ENCODE results near the gene SLC22A5.
"Not testable (repeated sequence)": the region's sequence is repeated elsewhere in the genome, so short reads cannot be mapped to it uniquely, and the experiment has no call there.

The SLC22A5 gene

DNA sequence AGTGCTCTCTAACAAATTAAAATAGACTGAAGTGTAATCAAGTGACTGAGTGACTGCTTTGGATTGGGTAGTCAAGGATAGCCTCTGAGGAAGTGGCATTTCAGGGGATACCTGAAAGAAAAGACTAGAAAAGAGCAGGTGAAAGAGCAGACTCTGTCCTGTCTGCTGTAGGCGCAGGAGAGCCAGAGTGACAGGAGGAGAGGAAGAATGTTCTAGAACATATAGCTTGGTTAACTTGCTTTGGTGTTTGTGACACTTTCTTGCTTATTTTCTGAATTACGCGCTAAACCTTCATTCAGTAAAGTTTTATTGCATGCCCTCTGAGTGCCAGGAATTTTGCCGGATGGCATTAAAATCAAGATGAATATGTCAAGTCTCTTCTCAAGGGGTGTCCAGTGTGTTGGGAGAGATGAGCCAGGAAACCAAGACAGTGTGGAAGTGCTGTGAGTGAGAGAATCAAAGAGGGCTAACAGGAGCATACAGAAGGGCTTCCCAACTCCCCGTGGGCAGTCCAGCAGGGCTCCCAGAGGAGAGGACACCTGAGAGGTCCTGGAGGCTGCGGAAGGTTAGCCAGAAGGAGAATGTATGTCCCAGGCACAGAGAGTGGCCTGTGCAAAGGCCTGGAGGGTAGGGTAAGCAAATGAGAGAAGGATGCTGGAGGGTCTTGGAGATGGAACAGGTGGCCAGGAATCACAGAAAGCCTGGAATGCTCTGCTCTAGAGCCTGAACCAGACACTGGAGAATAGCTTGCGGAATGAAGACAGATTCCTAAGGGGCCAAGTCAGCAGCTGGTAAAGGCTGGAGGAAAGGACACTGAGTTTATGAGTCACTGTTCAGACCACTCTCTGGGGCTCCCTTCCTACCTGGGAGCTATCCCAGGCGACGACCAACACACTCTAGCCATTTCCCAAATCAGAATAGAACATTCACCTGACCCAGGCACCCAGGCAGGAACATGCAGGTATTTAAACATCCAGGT, 59.3 kb downstream of the SLC22A5 start:
- no peak for DNase-seq (ENCODE audit: low spot score)

DNA sequence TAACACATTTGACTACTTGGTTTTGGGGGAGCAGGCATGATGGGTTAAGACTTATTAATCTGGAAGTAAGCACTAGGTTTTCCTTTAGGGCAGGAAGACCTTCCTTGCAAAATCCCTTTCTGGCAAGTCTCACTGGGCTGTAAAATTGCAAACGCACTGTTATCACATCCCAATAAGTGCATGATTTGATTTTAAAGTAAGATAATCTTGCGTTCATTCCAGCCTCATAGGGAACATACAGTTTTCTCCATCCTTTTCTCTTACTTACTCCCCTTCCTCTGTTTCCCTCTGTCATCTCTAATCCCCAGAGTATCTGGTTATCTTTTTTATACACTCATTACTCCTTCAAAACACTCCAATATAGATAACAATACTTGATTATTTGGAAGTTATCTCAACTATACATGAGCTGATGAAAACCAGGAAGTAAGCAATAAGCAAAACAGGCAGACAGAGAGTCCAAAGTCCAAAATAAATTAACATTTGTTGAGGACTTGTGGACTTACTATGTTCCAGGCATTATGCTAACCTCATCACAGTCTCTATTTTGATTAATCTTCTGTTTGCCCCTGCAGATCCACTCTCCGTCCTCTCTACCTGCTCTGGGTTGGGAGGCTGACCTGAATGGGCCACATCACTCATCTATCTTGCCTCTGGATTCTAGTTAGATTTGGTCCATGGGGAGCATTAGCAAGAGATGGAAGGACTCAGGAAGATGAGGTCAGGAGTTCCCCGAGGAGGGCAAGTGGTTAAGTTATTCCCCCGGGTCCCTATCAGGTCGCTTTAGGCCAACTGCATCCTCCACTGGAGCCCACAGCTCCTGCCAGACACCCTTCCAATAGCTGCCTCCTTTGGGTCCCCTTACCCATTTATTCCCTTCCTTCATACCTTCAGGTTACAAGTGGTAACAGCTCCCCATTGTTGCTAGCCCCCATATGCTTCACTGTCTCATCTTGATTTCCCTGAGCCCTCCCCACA, 60.2 kb downstream of the SLC22A5 start:
- DNase-seq (ENCODE audit: low spot score): no peak

DNA sequence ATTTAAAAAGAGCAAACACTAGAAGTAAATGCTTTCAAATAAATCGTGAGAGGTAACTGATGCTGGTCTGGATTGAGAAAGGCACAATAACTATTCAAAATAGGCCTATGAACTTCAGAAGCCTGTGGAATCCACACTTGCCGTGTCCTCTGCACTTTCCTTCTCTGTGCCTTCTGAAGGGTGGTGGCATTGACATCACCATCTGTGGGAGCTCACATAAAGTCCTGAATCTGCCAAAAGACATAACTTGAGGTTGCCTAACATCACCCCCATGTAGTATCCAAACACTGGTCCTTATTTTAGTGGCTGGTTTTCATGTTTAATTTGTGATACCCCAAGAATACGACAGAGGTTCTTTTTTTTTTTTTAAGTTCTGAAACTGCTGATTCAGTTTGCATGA, 61.2 kb downstream of the SLC22A5 start:
- no peak for DNase-seq (ENCODE audit: low spot score)

DNA sequence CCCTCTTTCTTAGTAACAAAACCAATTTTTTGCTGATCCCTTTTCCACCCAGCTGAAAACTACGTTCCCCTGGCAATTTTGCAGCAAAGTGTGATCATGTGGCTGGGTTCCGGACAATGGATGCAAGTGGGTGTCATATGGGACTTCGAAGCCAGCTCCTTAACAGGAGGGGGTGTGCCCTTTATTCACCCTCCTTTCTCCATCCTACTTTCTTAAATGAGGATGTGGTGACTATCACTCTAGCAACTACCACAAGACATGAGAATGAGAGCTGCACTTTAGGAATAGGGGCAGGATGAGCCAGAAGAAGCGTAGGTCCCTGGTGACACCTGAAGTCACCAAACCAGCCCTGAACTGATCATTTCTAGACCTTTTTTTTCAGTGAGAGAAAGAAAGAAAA, 62.1 kb downstream of the SLC22A5 start:
- no peak for DNase-seq (ENCODE audit: low spot score)

DNA sequence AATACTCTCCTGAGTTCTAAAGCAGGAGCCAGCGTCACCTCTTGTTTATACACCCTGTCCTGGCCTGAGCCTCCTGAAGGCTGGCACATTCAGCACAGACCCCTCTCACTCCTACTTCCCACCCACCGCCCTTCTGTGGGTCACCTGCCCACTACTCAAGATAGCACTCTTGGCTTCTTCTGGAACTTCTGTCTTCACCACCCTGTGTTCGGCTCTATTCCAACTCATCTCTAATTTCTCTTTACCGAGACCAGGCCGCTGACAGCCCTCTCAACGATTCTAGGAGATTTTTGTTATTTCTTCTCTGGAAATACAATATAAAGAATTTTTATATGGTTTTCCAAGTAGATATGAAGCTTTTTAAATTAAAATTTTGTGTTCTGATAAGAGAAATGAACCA, 63.6 kb downstream of the SLC22A5 start:
- DNase-seq (ENCODE audit: low spot score): no peak

DNA sequence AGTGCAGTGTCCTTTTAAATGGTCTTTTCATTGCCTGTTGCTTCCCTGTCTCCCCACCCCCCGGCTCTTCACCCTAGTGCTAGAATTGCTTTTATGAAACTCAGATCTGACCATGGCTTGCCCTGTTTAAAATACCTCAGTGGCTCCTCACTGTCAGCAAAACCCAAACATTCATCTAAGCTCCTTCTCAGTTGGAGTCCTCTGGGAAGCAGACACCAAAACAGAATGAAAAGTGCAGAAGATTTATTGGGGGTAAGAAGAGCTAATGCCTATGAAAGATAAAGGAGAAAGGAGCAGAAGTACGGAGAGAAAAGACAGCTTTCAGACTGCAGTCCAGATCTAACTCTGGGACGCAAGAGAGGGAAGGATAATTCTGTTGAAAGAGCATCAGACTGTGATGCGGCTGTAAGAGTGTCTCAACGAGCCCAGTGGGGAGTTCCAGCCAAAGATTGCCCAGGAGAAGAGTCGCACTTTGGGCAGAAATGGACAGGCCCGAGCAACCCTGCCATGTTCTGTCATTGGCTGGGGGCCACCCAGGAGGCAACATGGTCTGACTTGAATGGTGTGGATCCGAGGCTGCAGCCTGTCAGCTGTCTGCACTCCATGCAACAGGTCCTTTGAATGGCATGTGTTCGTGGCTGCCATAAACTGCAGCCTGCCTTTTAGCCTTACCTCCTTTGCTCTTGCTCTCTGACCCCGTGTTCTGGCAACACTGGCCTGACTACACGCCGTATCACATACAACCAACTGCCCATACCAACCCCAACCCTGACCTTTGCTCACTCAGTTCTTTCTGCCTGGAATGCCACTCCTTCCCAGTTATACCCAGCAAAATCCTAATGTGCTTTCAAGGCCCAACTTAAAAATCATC, 65.1 kb downstream of the SLC22A5 start:
- DNase-seq (ENCODE audit: low spot score): no peak

DNA sequence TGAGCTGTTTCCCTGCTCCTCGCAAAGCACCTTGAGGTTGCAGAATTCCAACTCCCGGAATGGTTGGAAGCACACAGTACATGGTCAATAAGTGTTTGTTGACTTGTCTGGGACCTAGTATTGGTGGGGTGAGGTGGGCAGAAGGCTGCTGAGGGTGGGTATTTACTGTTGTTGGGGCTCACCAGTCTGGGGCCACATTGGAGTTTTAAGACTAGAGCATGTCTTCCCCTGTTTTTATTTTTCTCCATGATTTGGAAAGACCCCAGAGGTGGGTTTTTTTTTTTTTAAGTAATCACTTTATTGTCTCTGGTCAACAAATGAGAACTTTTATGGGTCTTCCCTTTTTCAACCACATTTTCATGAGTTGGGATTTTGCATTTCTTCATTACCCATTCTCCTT, 65.9 kb downstream of the SLC22A5 start:
- DNase-seq (ENCODE audit: low spot score): no peak

DNA sequence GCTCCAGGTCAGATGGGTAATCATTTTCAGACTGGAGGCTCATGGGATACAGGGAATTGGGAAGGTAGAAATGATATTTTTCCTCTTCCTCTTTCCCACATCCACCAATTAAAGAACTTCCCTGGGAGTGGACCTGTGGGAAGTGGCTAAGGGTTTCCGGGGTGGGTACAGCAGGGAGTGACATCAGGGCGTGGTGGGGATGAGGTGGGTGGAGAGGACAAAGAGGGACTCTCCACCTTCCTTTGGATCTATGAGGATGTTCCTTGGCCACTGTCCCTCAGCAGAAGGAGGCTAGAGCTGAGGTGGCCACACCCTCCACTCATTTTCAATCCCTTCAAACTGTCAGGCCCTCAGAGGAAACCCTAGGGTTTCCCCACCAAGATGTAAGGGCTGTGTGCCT, 66.4 kb downstream of the SLC22A5 start:
- no peak for DNase-seq (ENCODE audit: low spot score)

DNA sequence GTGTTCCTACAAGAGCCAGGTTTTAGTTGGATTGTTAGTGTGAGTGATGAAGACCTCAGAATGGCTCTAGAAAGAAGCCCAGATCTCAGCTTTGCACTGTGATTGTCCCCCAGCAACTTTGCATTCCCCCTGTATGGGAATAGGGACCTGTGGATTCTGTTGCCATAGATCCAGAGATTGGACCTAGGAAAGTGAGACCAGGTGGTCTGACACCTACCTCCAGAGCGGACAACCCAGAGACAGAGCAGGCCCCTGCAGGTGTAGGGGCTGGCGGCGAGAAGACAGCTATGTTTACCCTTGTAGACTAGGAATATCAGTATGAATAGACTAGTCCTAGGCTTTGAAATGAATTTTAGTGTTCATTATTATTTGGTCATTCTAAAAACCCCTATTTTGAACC, 67.4 kb downstream of the SLC22A5 start:
- DNase-seq (ENCODE audit: low spot score): no peak

DNA sequence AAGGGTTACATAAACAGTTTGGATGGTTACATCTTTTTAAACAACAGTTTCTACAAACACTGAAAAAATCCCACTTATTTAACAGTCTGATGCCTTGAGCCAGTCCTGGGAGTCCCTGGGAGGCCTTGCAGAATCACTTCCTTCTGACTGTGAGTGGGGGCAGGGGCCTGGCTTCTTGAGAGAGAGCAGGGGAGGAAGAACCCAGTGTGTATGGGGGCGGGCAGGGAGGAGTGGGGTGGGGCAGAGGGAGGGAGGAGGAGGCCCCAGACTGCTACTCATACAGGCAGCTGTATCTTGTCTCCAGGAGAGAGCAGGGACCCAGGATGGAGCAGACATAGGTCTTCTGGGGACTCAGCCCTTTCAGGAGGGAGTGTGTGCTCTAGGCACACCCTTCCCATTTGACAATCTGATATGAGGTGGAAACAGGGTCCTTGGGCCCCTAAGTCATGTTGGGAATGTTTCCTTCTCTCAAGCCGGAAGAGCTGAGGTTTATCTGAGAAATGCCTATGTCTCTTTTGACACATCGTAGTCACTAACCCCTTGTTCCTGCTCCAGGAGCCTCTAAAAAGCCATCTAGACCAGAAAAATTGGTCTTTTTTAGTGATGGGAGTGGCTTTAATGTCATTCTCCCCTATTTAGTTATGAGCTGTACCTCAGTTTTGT, 68.2 kb downstream of the SLC22A5 start:
- no peak for DNase-seq (ENCODE audit: low spot score)

DNA sequence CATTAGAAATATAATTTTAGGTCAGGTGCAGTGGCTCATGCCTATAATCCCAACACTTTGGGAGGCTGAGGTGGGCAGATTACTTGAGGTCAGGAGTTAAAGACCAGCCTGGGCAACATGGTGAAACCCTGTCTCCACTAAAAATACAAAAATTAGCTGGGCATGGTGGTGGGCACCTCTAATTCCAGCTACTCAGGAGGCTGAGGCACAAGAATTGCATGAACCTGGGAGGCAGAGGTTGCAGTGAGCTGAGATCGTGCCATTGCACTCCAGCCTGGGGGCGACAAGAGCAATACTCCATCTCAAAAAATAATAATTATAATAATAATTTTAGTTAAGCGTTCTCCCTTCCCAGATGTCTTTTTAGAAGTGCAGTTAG, 68.7 kb downstream of the SLC22A5 start:
- DNase-seq (ENCODE audit: low spot score): not testable (repeated sequence)

DNA sequence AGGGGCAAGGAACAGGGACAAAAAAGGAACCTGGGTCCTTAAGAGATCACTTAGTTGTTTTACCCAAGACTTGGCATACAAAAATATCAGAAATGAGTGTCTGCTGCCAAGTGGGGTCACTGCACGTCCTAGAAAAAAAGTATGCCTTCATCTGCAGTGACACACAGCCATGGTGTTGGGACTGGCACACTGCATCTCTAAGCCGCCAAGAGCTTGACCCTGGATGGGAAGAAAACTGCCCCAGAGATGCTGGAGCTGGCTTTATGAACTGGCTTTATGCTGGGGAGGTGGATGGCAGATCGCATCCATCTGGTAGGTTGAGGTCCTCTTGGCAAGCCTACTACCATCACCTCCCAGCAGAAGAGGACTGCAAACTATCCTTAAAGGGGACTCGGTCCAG, 69.4 kb downstream of the SLC22A5 start:
- DNase-seq (ENCODE audit: low spot score): no peak

DNA sequence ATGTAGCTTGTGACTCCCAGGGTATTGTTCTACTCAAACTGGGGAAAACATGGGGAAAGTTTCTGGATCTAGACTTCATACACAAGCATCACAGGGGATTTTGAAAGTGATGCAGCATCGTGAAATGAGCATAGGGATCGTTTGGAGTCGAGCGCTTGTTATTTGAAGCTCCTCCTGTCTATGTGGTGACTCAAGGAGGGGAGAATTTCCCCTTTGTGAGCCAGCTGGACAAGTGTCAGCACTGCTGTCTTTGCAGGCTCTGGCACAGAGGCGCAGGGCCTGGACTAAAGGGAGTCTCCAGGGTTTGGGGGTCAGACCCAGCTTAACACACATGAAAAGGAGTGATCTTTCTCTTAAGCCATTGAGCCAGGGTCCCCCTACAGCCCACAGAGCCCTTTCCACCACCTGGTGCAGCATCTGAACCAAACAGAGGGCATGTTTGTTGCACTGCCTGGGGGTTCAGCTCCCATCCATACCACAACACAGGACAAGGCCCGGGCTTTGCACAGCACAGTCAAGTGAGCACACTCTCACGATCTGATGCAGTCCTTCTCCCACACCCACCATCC, 70.1 kb downstream of the SLC22A5 start:
- DNase-seq (ENCODE audit: low spot score): no peak

DNA sequence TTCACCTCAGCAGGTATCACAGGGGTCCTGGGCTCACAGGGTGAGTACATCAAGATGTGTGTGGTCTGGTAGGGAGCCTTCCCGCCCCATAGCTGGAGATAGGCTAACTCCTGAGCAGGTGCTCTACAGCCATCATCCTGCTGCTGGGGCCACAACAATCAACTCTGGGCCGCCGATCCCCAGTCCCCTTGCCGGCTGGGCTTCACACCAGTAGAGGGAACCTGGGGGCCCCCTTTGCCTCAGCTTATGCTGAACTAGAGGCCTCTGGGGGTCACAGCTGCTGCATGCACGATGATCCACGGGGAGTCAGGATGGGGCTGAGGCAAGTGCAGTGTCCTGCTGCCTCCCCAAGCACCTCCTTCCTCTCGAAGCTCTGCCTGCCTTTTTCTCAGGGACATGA, 74.6 kb downstream of the SLC22A5 start:
- no peak for DNase-seq (ENCODE audit: low spot score)

Measured in D341Med (cell line).